GM12878 (cell line): ENCODE results near the gene ANO1. TPM values are rescaled to one million over a fixed set of nuclear protein-coding genes. Genes with fewer than 3 reads are reported as not detected.

ENCODE experiments used
- ATAC-seq: fragments of 200-7000 bp; cut with Tn5 transposase; 3 replicates; pipeline ENCODE4 v1.9.1; 2020; ENCODE audit warnings: mild to moderate bottlenecking, moderate library complexity
- BruUV-seq: library from RNA; stranded (reverse); fragments of 400-500 nt; replicated peaks from 2 replicates; lab custom pipeline; 2021; lab: Mats Ljungman, UMichigan
- CTCF ChIA-PET: fragments of 300-600 bp; sonication (Branson Sonifier 250); formaldehyde crosslinking; extraction: SDS; loops from one replicate; lab custom pipeline; 2021; ENCODE audit warnings: inconsistent platforms; lab: Yijun Ruan, JAX
- POLR2A ChIA-PET: fragments of 350-600 bp; formaldehyde crosslinking; extraction: SDS; loops from one replicate; lab custom pipeline; 2021; ENCODE audit warnings: inconsistent platforms; lab: Charles Lee
- RAD21 ChIA-PET: fragments of 300-600 bp; sonication (Branson Sonifier 250); formaldehyde crosslinking; loops from one replicate; lab custom pipeline; 2023; ENCODE audit warnings: antibody characterized with exemption; ENCODE audit not compliant: unreplicated experiment; lab: Charles Lee
- SMC1A ChIA-PET: fragments of 300-600 bp; sonication (Branson Sonifier 250); formaldehyde crosslinking; loops from one replicate; lab custom pipeline; 2023; ENCODE audit not compliant: unreplicated experiment, uncharacterized antibody; lab: Charles Lee
- DNase-seq: peaks from one replicate; pipeline ENCODE4 v3.0.0-alpha.2; 2011; ENCODE audit warnings: low read depth, low spot score
- FAIRE-seq: peaks from 3 replicates; lab custom pipeline; 2011; peaks lifted over from hg19 to GRCh38; lab: Jason Lieb, UNC
- H2AFZ ChIP-seq: 2 replicates; pipeline ENCODE4 v1.6.0; 2011; ENCODE audit warnings: low read depth, low read length, control low read depth; ENCODE audit not compliant: control insufficient read depth
- H3K27ac ChIP-seq: 2 replicates; pipeline ENCODE4 v1.5.1; 2011; ENCODE audit warnings: control low read depth; ENCODE audit not compliant: control insufficient read depth, insufficient read depth
- H3K27me3 ChIP-seq, 2 experiments: replicated peaks in 1 of 2; 2 replicates each; pipeline versions ENCODE4 v1.6.0 to v1.6.1; 2011; ENCODE audit warnings: low read length in 1 of 2; ENCODE audit not compliant: control insufficient read depth in 2 of 2, insufficient read depth in 2 of 2
- H3K36me3 ChIP-seq, 2 experiments: 2 replicates each; pipeline ENCODE4 v1.5.1; 2011; ENCODE audit warnings: low read length in 1 of 2; ENCODE audit not compliant: control insufficient read depth in 2 of 2, insufficient read depth in 2 of 2
- H3K4me1 ChIP-seq: 2 replicates; pipeline ENCODE4 v1.6.1; 2011; ENCODE audit warnings: mild to moderate bottlenecking, low read length, moderate library complexity, mixed read lengths; ENCODE audit not compliant: control insufficient read depth, insufficient read depth
- H3K4me2 ChIP-seq: 2 replicates; pipeline ENCODE4 v1.6.0; 2011; ENCODE audit warnings: control low read depth; ENCODE audit not compliant: control insufficient read depth, insufficient read depth
- H3K4me3 ChIP-seq: fragments of 200-600 bp; sonication (generic); 2 replicates; pipeline ENCODE4 v1.5.1; 2016
- H3K79me2 ChIP-seq: 2 replicates; pipeline ENCODE4 v1.6.0; 2011; ENCODE audit warnings: low read length; ENCODE audit not compliant: control insufficient read depth, insufficient read depth
- H3K9ac ChIP-seq: 2 replicates; pipeline ENCODE4 v1.8.0; 2011; ENCODE audit warnings: low read length, control low read depth, mixed read lengths; ENCODE audit not compliant: control insufficient read depth, insufficient read depth
- H3K9me3 ChIP-seq: replicated peaks from 3 replicates; pipeline ENCODE4 v1.5.1; 2011; ENCODE audit warnings: mild to moderate bottlenecking, low read length; ENCODE audit not compliant: control insufficient read depth, insufficient read depth
- H4K20me1 ChIP-seq: 2 replicates; pipeline ENCODE4 v1.6.0; 2011; ENCODE audit not compliant: control insufficient read depth, insufficient read depth
- CEBPB ChIP-seq, 2 experiments: fragments of 150-350 bp in 1 of 2; IDR thresholded peaks; 2 replicates each; pipeline ENCODE4 v1.6.1; 2012 to 2014; ENCODE audit warnings: low read depth in 2 of 2, low read length in 2 of 2, borderline replicate concordance in 1 of 2, inconsistent platforms in 1 of 2
- EP300 ChIP-seq, 2 experiments: fragments of 150-350 bp in 1 of 2; IDR thresholded peaks; 2 replicates each; pipeline ENCODE4 v1.6.1; 2011 to 2012; ENCODE audit warnings: low read depth in 2 of 2, low read length in 2 of 2, borderline replicate concordance in 1 of 2, improper control_type of control experiment in 1 of 2, inconsistent platforms in 1 of 2; ENCODE audit not compliant: control insufficient read depth in 1 of 2
- HCFC1 ChIP-seq: fragments of 150-350 bp; IDR thresholded peaks from 2 replicates; pipeline ENCODE4 v1.6.1; 2014; ENCODE audit warnings: low read length
- KLF5 ChIP-seq: fragments of 450-650 bp; IDR thresholded peaks from 2 replicates; pipeline ENCODE4 v1.6.1; 2014; ENCODE audit warnings: mild to moderate bottlenecking; ENCODE audit not compliant: partially characterized antibody
- NR2C1 ChIP-seq: fragments of 450-650 bp; IDR thresholded peaks from 2 replicates; pipeline ENCODE4 v1.6.1; 2017; ENCODE audit warnings: antibody characterized with exemption, mild to moderate bottlenecking, moderate library complexity
- POLR2A ChIP-seq: IDR thresholded peaks from 2 replicates; pipeline ENCODE4 v1.6.1; 2011; ENCODE audit warnings: low read depth, mild to moderate bottlenecking, low read length
- RBBP5 ChIP-seq: fragments of 200-600 bp; sonication (generic); conservative IDR thresholded peaks from 2 replicates; pipeline ENCODE4 v1.6.1; 2016
- SMAD1 ChIP-seq: fragments of 450-650 bp; IDR thresholded peaks from 2 replicates; pipeline ENCODE4 v1.6.1; 2018; ENCODE audit warnings: mild to moderate bottlenecking, low read depth; ENCODE audit not compliant: partially characterized antibody
- SPI1 ChIP-seq: IDR thresholded peaks from 2 replicates; pipeline ENCODE4 v1.6.1; 2011; ENCODE audit warnings: low read depth, mild to moderate bottlenecking, low read length, moderate library complexity, borderline replicate concordance; ENCODE audit not compliant: insufficient read depth
- SREBF2 ChIP-seq: IDR thresholded peaks from 2 replicates; pipeline ENCODE4 v1.6.1; 2012; ENCODE audit warnings: mild to moderate bottlenecking, low read length
- STAT3 ChIP-seq: IDR thresholded peaks from 2 replicates; pipeline ENCODE4 v1.6.1; 2011; ENCODE audit warnings: low read depth, low read length, improper control_type of control experiment
- TCF12 ChIP-seq: IDR thresholded peaks from 2 replicates; pipeline ENCODE4 v1.6.1; 2011; ENCODE audit warnings: low read depth, mild to moderate bottlenecking, low read length
- ZNF384 ChIP-seq: IDR thresholded peaks from 2 replicates; pipeline ENCODE4 v1.6.1; 2012; ENCODE audit warnings: low read depth, mild to moderate bottlenecking, low read length, improper control_type of control experiment, borderline replicate concordance
- WGBS: methylation state at CpG from one replicate; pipeline ENCODE4 v1.1.6; 2016; ENCODE audit warnings: low lambda C conversion rate; ENCODE audit not compliant: insufficient replicate concordance, insufficient coverage; ENCODE audit errors: missing lambda C conversion rate; 5-methylcytosine and 5-hydroxymethylcytosine counted together
- in situ Hi-C: fragments of 300-500 bp; cut with MboI; formaldehyde crosslinking; loops from 9 replicates; pipeline ENCODE4 v1.14.3; 2018; ENCODE audit warnings: mixed read lengths
- intact Hi-C: fragments of 100-400 bp; cut with micrococcal nuclease; formaldehyde crosslinking; loops from one replicate; pipeline ENCODE4 v1.14.2; 2022; ENCODE audit not compliant: unreplicated experiment
- polyA plus RNA-seq, 11 experiments: library from polyadenylated mRNA; depleted of rRNA in 4 of 11; unstranded in 6 of 11; stranded (reverse) in 5 of 11; fragments of >200 nt; fragmentation: Nextera tagmentation in 4 of 11; fragmentation: Illumina TruSeq in 1 of 11; extraction: Ambion mirVana in 4 of 11; extraction: Trizol in 1 of 11; gene quantifications; 1 replicate in 1 of 11; 2 replicates in 10 of 11; pipeline versions ENCODE4 v1.2.1 to v1.2.3, GENCODE V29; 2011 to 2016; ENCODE audit warnings: inconsistent platforms in 2 of 11, missing spikeins in 2 of 11, low read depth in 1 of 11
- total RNA-seq, 4 experiments: library from RNA; depleted of rRNA in 3 of 4; stranded (reverse); fragments of >200 nt in 3 of 4; fragmentation: Illumina TruSeq in 1 of 4; extraction: Trizol in 1 of 4; gene quantifications; 2 replicates each; pipeline versions ENCODE4 v1.2.1 to v1.2.3, GENCODE V29; 2013 to 2021
- TF ChIP-seq, protein P1 (sequence below): IDR thresholded peaks from 2 replicates; pipeline ENCODE4 v1.6.1; 2011; ENCODE audit warnings: borderline replicate concordance, low read depth, mild to moderate bottlenecking, moderate library complexity, mixed read lengths, low read length; ENCODE audit not compliant: insufficient read depth; ENCODE audit errors: extremely low read length
- TF ChIP-seq, protein P2 (sequence below): fragments of 450-650 bp; IDR thresholded peaks from 2 replicates; pipeline ENCODE4 v1.6.1; 2014; ENCODE audit warnings: mild to moderate bottlenecking
- TF ChIP-seq, protein P3 (sequence below): IDR thresholded peaks from 2 replicates; pipeline ENCODE4 v1.6.1; 2012; ENCODE audit warnings: low read depth, low read length, improper control_type of control experiment

ANO1 gene
- total and polyA plus RNA-seq, 10 of the 15 experiments (the other 5 are each of a cell fraction or from before 2014, with no cell fraction given), result 0.01 to 0.38 (median 0.06) TPM; not detected in 7

DNA sequence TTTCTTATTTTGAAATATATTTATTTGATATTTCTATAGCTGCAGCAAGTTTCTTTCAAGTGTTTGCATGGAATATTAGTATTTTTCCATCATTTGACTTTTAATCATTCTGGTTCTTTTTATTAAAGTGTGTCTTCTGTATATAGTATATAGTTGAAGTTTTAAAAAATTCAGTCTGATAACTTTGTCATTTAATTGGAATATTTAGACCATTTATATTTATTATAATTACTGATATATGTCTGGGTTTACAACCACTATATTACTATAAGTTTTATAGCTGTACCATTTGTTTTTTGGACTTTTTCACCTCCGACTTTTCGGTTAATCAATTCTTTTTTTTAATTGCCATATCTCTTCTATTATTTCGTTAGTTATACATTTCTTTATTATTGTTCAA, 22.7 kb upstream of the ANO1 start:
- intact Hi-C loops (no loop called here), in situ Hi-C loops (no loop called here)
- Histone ChIP-seq H3K79me2 (no peaks in the 10 kb centered on the region), H3K27ac (no peak overlapping the region), H2AFZ (no peak overlapping the region), H3K4me2 (no peak overlapping the region), H3K9ac (no peak overlapping the region), H3K27me3 (no peaks in the 10 kb centered on the region), H3K4me1 (no peaks in the 10 kb centered on the region), H4K20me1 (no peaks in the 10 kb centered on the region), H3K4me3 (no peak overlapping the region), H3K9me3 (no peaks in the 10 kb centered on the region; the same call in 2 of the 3 replicates), H3K36me3 (no peaks in the 10 kb centered on the region)
- TF ChIP-seq HCFC1, result no peak
- RAD21 ChIA-PET, result no interaction called here
- POLR2A ChIA-PET, result no interaction called here
- ATAC-seq (no peak), DNase-seq (no peak), FAIRE-seq (no peak)
- CTCF ChIA-PET, result no interaction called here
- BruUV-seq, result no TSS peak
- SMC1A ChIA-PET, result no interaction called here
- 46% methylated on average over 3 of the region's 3 CpGs for WGBS

DNA sequence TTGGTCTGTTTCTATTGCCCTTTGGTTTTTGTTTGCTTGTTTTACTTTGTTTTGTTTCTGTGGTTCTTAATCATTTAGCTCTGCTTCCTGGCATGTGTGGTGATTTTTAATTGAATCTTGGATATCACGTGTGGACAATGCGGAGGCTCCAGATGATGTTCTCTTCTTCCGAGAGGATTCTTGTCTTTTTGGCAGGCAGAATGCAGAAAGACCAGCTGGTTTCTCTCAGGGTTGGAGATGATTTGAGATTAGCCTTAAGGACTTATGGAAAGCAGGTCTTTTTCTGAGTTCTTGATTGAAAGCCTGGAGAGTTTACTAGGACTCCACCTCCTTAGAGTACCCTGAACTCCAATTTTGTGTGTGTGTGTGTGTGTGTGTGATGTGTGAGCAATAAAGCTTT, 21.0 kb upstream of the ANO1 start:
- H3K4me1 ChIP-seq, result no peaks in the 10 kb centered on the region
- WGBS, result 40% methylated on average over 3 of the region's 3 CpGs
- in situ Hi-C loops (no loop called here), intact Hi-C loops (no loop called here)
- SMC1A ChIA-PET, result no interaction called here
- H3K4me2 ChIP-seq, result no peak overlapping the region
- FAIRE-seq (no peak), ATAC-seq (no peak), DNase-seq (no peak)
- POLR2A ChIA-PET, result no interaction called here
- RAD21 ChIA-PET, result no interaction called here
- CTCF ChIA-PET, result no interaction called here
- H4K20me1 ChIP-seq, result no peaks in the 10 kb centered on the region
- no peaks in the 10 kb centered on the region for H3K27me3 ChIP-seq
- H2AFZ ChIP-seq, result no peak overlapping the region
- no peaks in the 10 kb centered on the region for H3K79me2 ChIP-seq
- H3K27ac ChIP-seq, result no peak overlapping the region
- H3K9me3 ChIP-seq, result no peaks in the 10 kb centered on the region; the same call in 2 of the 3 replicates
- H3K36me3 ChIP-seq, result no peaks in the 10 kb centered on the region
- no peak overlapping the region for H3K9ac ChIP-seq
- BruUV-seq, result no TSS peak
- no peak overlapping the region for H3K4me3 ChIP-seq
- TF ChIP-seq TCF12, result no peak
- no peak for TF ChIP-seq HCFC1
- TF ChIP-seq STAT3, result no peak
- no peak for TF ChIP-seq POLR2A
- no peak for TF ChIP-seq NR2C1
- no peak for TF ChIP-seq EP300 (IDR thresholded peaks at IDR 0.05; ENCODE audit: borderline replicate concordance in 1 of 2, control insufficient read depth in 1 of 2, low read depth in 2 of 2, low read length in 2 of 2)
- no peak for TF ChIP-seq SREBF2
- TF ChIP-seq SMAD1, result no peak
- TF ChIP-seq, protein P1, sequence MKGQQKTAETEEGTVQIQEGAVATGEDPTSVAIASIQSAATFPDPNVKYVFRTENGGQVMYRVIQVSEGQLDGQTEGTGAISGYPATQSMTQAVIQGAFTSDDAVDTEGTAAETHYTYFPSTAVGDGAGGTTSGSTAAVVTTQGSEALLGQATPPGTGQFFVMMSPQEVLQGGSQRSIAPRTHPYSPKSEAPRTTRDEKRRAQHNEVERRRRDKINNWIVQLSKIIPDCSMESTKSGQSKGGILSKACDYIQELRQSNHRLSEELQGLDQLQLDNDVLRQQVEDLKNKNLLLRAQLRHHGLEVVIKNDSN, result no peak
- no peak for TF ChIP-seq RBBP5
- no peak for TF ChIP-seq ZNF384
- TF ChIP-seq SPI1, result no peak
- TF ChIP-seq, protein P2, sequence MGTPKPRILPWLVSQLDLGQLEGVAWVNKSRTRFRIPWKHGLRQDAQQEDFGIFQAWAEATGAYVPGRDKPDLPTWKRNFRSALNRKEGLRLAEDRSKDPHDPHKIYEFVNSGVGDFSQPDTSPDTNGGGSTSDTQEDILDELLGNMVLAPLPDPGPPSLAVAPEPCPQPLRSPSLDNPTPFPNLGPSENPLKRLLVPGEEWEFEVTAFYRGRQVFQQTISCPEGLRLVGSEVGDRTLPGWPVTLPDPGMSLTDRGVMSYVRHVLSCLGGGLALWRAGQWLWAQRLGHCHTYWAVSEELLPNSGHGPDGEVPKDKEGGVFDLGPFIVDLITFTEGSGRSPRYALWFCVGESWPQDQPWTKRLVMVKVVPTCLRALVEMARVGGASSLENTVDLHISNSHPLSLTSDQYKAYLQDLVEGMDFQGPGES, result no peak
- TF ChIP-seq, protein P3, sequence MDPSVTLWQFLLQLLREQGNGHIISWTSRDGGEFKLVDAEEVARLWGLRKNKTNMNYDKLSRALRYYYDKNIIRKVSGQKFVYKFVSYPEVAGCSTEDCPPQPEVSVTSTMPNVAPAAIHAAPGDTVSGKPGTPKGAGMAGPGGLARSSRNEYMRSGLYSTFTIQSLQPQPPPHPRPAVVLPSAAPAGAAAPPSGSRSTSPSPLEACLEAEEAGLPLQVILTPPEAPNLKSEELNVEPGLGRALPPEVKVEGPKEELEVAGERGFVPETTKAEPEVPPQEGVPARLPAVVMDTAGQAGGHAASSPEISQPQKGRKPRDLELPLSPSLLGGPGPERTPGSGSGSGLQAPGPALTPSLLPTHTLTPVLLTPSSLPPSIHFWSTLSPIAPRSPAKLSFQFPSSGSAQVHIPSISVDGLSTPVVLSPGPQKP, result no peak
- TF ChIP-seq KLF5, result no peak
- no peak for TF ChIP-seq CEBPB (IDR thresholded peaks at IDR 0.05; ENCODE audit: borderline replicate concordance in 1 of 2, low read depth in 2 of 2, low read length in 2 of 2)
